SK-N-SH (cell line): ENCODE measurements around the gene TGFBR3L. TPM values are rescaled to one million over a fixed set of nuclear protein-coding genes. Genes with fewer than 3 reads are reported as not detected.

Source experiments
- CTCF ChIA-PET: fragments of 300-600, 350-600 bp; formaldehyde crosslinking; extraction: SDS; loops from one replicate; lab custom pipeline; 2021; lab: Yijun Ruan, JAX
- POLR2A ChIA-PET: fragments of 350-600 bp; sonication (Branson Sonifier 250); formaldehyde crosslinking; extraction: SDS; loops from one replicate; lab custom pipeline; 2020; ENCODE audit warnings: antibody characterized with exemption, inconsistent platforms; lab: Yijun Ruan, JAX
- DNase-seq: peaks from one replicate; pipeline ENCODE4 v3.0.0; 2012
- H2AFZ ChIP-seq: fragments of 200-600 bp; sonication (generic); 2 replicates; pipeline ENCODE4 v1.8.1; 2016; ENCODE audit warnings: antibody characterized with exemption, mild to moderate bottlenecking, low read depth
- H3F3A ChIP-seq: fragments of 200-600 bp; sonication (generic); replicated peaks from 2 replicates; pipeline ENCODE3; 2016; ENCODE audit warnings: antibody characterized with exemption, mild to moderate bottlenecking; ENCODE audit not compliant: insufficient read depth
- H3K27ac ChIP-seq, 2 experiments: fragments of 200-500 bp in 1 of 2; fragments of 200-600 bp in 1 of 2; sonication (Bioruptor generic) in 1 of 2; sonication (generic), shearing (Covaris generic) in 1 of 2; 2 replicates each; pipeline versions ENCODE4 v1.5.1 to v1.6.1; 2014 to 2016; ENCODE audit warnings: low read depth in 2 of 2, inconsistent platforms in 1 of 2, low read length in 1 of 2, mild to moderate bottlenecking in 1 of 2, mixed read lengths in 1 of 2
- H3K27me3 ChIP-seq: fragments of 200-600 bp; sonication (generic), shearing (Covaris generic); 2 replicates; pipeline ENCODE4 v1.6.1; 2016; ENCODE audit warnings: mixed run types; ENCODE audit not compliant: insufficient read depth
- H3K36me3 ChIP-seq, 2 experiments: fragments of 200-500 bp in 1 of 2; fragments of 200-600 bp in 1 of 2; sonication (Bioruptor generic) in 1 of 2; sonication (generic) in 1 of 2; replicated peaks in 1 of 2; 2 replicates each; pipeline versions ENCODE3 to v1.5.1; 2014 to 2016; ENCODE audit warnings: low read length in 1 of 2, mild to moderate bottlenecking in 1 of 2; ENCODE audit not compliant: insufficient read depth in 2 of 2, control insufficient read depth in 1 of 2
- H3K4me1 ChIP-seq, 2 experiments: fragments of 200-500 bp in 1 of 2; fragments of 200-600 bp in 1 of 2; sonication (Bioruptor generic) in 1 of 2; sonication (generic), shearing (Covaris generic) in 1 of 2; 2 replicates each; pipeline versions ENCODE4 v1.5.1 to v1.6.1; 2014 to 2016; ENCODE audit warnings: low read depth in 1 of 2, low read length in 1 of 2, mixed run types in 1 of 2; ENCODE audit not compliant: insufficient read depth in 2 of 2, control insufficient read depth in 1 of 2
- H3K4me2 ChIP-seq: fragments of 200-600 bp; sonication (generic), shearing (Covaris generic); 2 replicates; pipeline ENCODE4 v1.6.1; 2017; ENCODE audit warnings: mixed run types
- H3K4me3 ChIP-seq, 2 experiments: fragments of 200-500 bp in 1 of 2; fragments of 200-600 bp in 1 of 2; sonication (Bioruptor generic) in 1 of 2; sonication (generic), shearing (Covaris generic) in 1 of 2; 2 replicates each; pipeline versions ENCODE4 v1.5.1 to v1.8.1; 2014 to 2016; ENCODE audit warnings: low read depth in 2 of 2, inconsistent platforms in 1 of 2, low read length in 1 of 2, mild to moderate bottlenecking in 1 of 2, mixed read lengths in 1 of 2, moderate library complexity in 1 of 2
- H3K79me2 ChIP-seq: fragments of 200-600 bp; sonication (generic); 2 replicates; pipeline ENCODE4 v1.8.1; 2017; ENCODE audit warnings: mild to moderate bottlenecking; ENCODE audit not compliant: insufficient read depth
- H3K9ac ChIP-seq: fragments of 200-600 bp; sonication (generic); 2 replicates; pipeline ENCODE4 v1.6.1; 2017; ENCODE audit warnings: mixed run types
- H3K9me2 ChIP-seq: fragments of 200-600 bp; sonication (generic); 2 replicates; pipeline ENCODE4 v1.6.1; 2017; ENCODE audit warnings: mixed run types
- H3K9me3 ChIP-seq: fragments of 200-600 bp; sonication (generic); 2 replicates; pipeline ENCODE4 v1.6.1; 2017; ENCODE audit warnings: mixed run types, mild to moderate bottlenecking, moderate library complexity
- H4K20me1 ChIP-seq: fragments of 200-600 bp; sonication (generic); 2 replicates; pipeline ENCODE4 v1.6.1; 2017; ENCODE audit warnings: mild to moderate bottlenecking, mixed run types; ENCODE audit not compliant: insufficient read depth
- EP300 ChIP-seq, 2 experiments: IDR thresholded peaks; 2 replicates each; pipeline versions ENCODE4 v1.4.0 to v1.6.1; 2012; ENCODE audit warnings: borderline replicate concordance in 1 of 2, low read depth in 1 of 2, low read length in 1 of 2
- EZH2phosphoT487 ChIP-seq: fragments of 200-600 bp; sonication (generic); IDR thresholded peaks from 2 replicates; pipeline ENCODE4 v1.6.1; 2017; ENCODE audit warnings: low read depth, mixed run types, mild to moderate bottlenecking, antibody characterized with exemption, moderate library complexity, borderline replicate concordance
- FOSL2 ChIP-seq: IDR thresholded peaks from 2 replicates; pipeline ENCODE4 v1.4.0; 2012; ENCODE audit warnings: low read depth, mild to moderate bottlenecking, moderate library complexity, borderline replicate concordance
- GABPA ChIP-seq: IDR thresholded peaks from 2 replicates; pipeline ENCODE4 v1.4.0; 2012; ENCODE audit warnings: low read depth, mild to moderate bottlenecking
- JUND ChIP-seq: IDR thresholded peaks from 2 replicates; pipeline ENCODE4 v1.4.0; 2012
- MXI1 ChIP-seq: IDR thresholded peaks from 2 replicates; pipeline ENCODE4 v1.6.1; 2012; ENCODE audit warnings: mild to moderate bottlenecking, low read depth, low read length, improper control_type of control experiment
- NFIC ChIP-seq: IDR thresholded peaks from 2 replicates; pipeline ENCODE4 v1.4.0; 2012; ENCODE audit warnings: borderline replicate concordance
- RAD21 ChIP-seq: IDR thresholded peaks from 2 replicates; pipeline ENCODE4 v1.6.1; 2012; ENCODE audit warnings: mild to moderate bottlenecking, low read length
- RCOR1 ChIP-seq: fragments of 150-350 bp; IDR thresholded peaks from 2 replicates; pipeline ENCODE4 v1.6.1; 2017; ENCODE audit warnings: antibody characterized with exemption, low read length
- RFX5 ChIP-seq: IDR thresholded peaks from 2 replicates; pipeline ENCODE4 v1.6.1; 2012; ENCODE audit warnings: mild to moderate bottlenecking, improper control_type of control experiment, low read length
- RXRA ChIP-seq: IDR thresholded peaks from 2 replicates; pipeline ENCODE4 v1.4.0; 2012; ENCODE audit warnings: low read depth, mild to moderate bottlenecking, borderline replicate concordance
- TCF12 ChIP-seq: IDR thresholded peaks from 2 replicates; pipeline ENCODE4 v1.4.0; 2012
- YY1 ChIP-seq: IDR thresholded peaks from 2 replicates; pipeline ENCODE4 v1.4.0; 2012; ENCODE audit warnings: low read depth, mild to moderate bottlenecking
- ZBTB33 ChIP-seq: IDR thresholded peaks from 2 replicates; pipeline ENCODE4 v1.4.0; 2012; ENCODE audit warnings: low read depth, borderline replicate concordance
- WGBS: methylation state at CpG from one replicate; pipeline ENCODE4 v1.1.6; 2017; ENCODE audit warnings: low lambda C conversion rate; 5-methylcytosine and 5-hydroxymethylcytosine counted together
- polyA plus RNA-seq, 3 experiments: library from polyadenylated mRNA; depleted of rRNA; stranded (reverse); fragments of >200 nt; gene quantifications; 2 replicates each; pipeline ENCODE4 v1.2.3, GENCODE V29; 2012
- TF ChIP-seq, protein P1 (sequence below): IDR thresholded peaks from 2 replicates; pipeline ENCODE4 v1.4.0; 2012; ENCODE audit warnings: low read depth
- TF ChIP-seq, protein P2 (sequence below): IDR thresholded peaks from 2 replicates; pipeline ENCODE4 v1.4.0; 2012; ENCODE audit warnings: low read depth, borderline replicate concordance

TGFBR3L gene
- polyA plus RNA-seq, 1 of the 3 experiments (the other 2 are of a cell fraction): 0.87 TPM

- no peak for DNase-seq
- H3K27me3 ChIP-seq: no peaks in the 10 kb centered on the region; the same call in 1 of the 2 replicates
- no peaks in the 10 kb centered on the region for H3F3A ChIP-seq
- no peaks in the 10 kb centered on the region for H3K4me1 ChIP-seq
- no peak overlapping the region for H3K4me3 ChIP-seq
- no peak overlapping the region for H3K4me2 ChIP-seq
- no peaks in the 10 kb centered on the region for H3K36me3 ChIP-seq
- no peaks in the 10 kb centered on the region for H3K9me2 ChIP-seq
- ChIA-PET CTCF (interaction anchor here (0.6 to 1.3 kb wide), 4 partner anchors 21 to 156 kb away, joined by 3 to 4 read pairs (median 3); partner anchors contain the start of gene MAP2K7), POLR2A (no interaction called here)
- H3K27ac ChIP-seq: no peak overlapping the region
- H4K20me1 ChIP-seq: no peaks in the 10 kb centered on the region
- H2AFZ ChIP-seq: no peak overlapping the region
- no peaks in the 10 kb centered on the region for H3K9me3 ChIP-seq
- TF ChIP-seq JUND (no peak), EZH2phosphoT487 (no peak), GABPA (no peak), ZBTB33 (no peak), MXI1 (no peak), NFIC (no peak), FOSL2 (no peak)
- TF ChIP-seq, protein P1, sequence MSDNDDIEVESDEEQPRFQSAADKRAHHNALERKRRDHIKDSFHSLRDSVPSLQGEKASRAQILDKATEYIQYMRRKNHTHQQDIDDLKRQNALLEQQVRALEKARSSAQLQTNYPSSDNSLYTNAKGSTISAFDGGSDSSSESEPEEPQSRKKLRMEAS: no peak
- TF ChIP-seq, protein P2, sequence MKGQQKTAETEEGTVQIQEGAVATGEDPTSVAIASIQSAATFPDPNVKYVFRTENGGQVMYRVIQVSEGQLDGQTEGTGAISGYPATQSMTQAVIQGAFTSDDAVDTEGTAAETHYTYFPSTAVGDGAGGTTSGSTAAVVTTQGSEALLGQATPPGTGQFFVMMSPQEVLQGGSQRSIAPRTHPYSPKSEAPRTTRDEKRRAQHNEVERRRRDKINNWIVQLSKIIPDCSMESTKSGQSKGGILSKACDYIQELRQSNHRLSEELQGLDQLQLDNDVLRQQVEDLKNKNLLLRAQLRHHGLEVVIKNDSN: no peak
- 70% methylated on average over 4 of the region's 4 CpGs for WGBS
- H3K9ac ChIP-seq: no peak overlapping the region
- H3K79me2 ChIP-seq: no peaks in the 10 kb centered on the region
Observed at GRCh38 chr19:7883105-7883504, 31.5 kb upstream of the TGFBR3L start.

GRCh38 chr19:7883796-7884570, 30.6 kb upstream of the TGFBR3L start:
- Histone ChIP-seq H3K27me3 (no peaks in the 10 kb centered on the region; the same call in 1 of the 2 replicates), H3K4me1 (no peaks in the 10 kb centered on the region), H3K9me2 (no peaks in the 10 kb centered on the region), H4K20me1 (no peaks in the 10 kb centered on the region), H3F3A (no peaks in the 10 kb centered on the region), H3K4me2 (no peak overlapping the region), H3K9me3 (no peaks in the 10 kb centered on the region), H3K27ac (no peak overlapping the region), H3K79me2 (no peaks in the 10 kb centered on the region)
- CTCF ChIA-PET: interaction anchor here (0.6 to 1.3 kb wide), 2 partner anchors 16 to 44 kb away, joined by 3 read pairs; no protein-coding TSS in a partner anchor
- TF ChIP-seq EP300 (IDR thresholded peaks at IDR 0.05; ENCODE audit: borderline replicate concordance in 1 of 2, low read depth in 1 of 2, low read length in 1 of 2): no peak
- TF ChIP-seq RFX5: no peak
- TF ChIP-seq NFIC: no peak
- no peak for TF ChIP-seq TCF12
- TF ChIP-seq RAD21: no peak
- TF ChIP-seq RXRA: no peak
- no peak for TF ChIP-seq RCOR1
- no peak for TF ChIP-seq YY1
- TF ChIP-seq, all 33 proteins: peak for 0
- POLR2A ChIA-PET: no interaction called here
- Histone ChIP-seq H3K9ac (no peak overlapping the region), H2AFZ (no peak overlapping the region), H3K4me3 (no peak overlapping the region), H3K36me3 (no peaks in the 10 kb centered on the region)
- no peak for DNase-seq
- WGBS: 96% methylated on average over 2 of the region's 2 CpGs
